Panc1 (cell line): ENCODE measurements around the gene SLC7A7.
"Not testable (repeated sequence)": the region's sequence is repeated elsewhere in the genome, so short reads cannot be mapped to it uniquely, and the experiment has no call there.

Source experiments
- POLR2AphosphoS5 ChIP-seq: IDR thresholded peaks from 2 replicates; pipeline ENCODE4 v1.6.1; 2012; ENCODE audit warnings: mild to moderate bottlenecking, low read depth, low read length, moderate library complexity
- SIN3A ChIP-seq: IDR thresholded peaks from 2 replicates; pipeline ENCODE4 v1.6.1; 2012; ENCODE audit warnings: low read depth, mild to moderate bottlenecking, low read length, moderate library complexity, borderline replicate concordance; ENCODE audit not compliant: insufficient read depth
- TCF7L2 ChIP-seq: IDR thresholded peaks from 2 replicates; pipeline ENCODE4 v1.6.1; 2011; ENCODE audit warnings: mild to moderate bottlenecking, low read depth, low read length, inconsistent platforms
- TF ChIP-seq, protein P1 (sequence below): fragments of 450-650 bp; IDR thresholded peaks from 2 replicates; pipeline ENCODE4 v1.5.1; 2017; ENCODE audit warnings: mild to moderate bottlenecking
- TF ChIP-seq, protein P2 (sequence below), 2 experiments: IDR thresholded peaks; 2 replicates each; pipeline ENCODE4 v1.6.1; 2011 to 2012; ENCODE audit warnings: low read depth in 2 of 2, control low read depth in 1 of 2, low read length in 1 of 2, mild to moderate bottlenecking in 1 of 2, moderate library complexity in 1 of 2; ENCODE audit not compliant: insufficient read depth in 1 of 2

DNA sequence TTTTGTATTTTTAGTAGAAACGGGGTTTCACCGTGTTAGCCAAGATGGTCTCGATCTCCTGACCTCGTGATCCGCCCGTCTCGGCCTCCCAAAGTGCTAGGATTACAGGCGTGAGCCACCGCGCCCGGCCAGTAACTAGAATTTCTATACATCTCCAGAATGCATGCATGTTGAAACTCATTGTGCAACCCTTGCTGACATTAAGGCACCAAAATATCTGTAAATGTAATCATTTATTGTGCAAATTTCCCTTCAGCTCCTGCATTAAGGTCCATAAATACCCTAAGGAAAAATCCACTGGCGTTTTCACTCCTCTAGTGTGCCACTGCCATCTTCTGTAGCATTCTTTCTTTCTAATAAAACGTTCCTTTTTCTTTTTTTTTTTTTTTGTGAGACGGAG, 78.9 kb downstream of the SLC7A7 start:
- TF ChIP-seq, protein P1, sequence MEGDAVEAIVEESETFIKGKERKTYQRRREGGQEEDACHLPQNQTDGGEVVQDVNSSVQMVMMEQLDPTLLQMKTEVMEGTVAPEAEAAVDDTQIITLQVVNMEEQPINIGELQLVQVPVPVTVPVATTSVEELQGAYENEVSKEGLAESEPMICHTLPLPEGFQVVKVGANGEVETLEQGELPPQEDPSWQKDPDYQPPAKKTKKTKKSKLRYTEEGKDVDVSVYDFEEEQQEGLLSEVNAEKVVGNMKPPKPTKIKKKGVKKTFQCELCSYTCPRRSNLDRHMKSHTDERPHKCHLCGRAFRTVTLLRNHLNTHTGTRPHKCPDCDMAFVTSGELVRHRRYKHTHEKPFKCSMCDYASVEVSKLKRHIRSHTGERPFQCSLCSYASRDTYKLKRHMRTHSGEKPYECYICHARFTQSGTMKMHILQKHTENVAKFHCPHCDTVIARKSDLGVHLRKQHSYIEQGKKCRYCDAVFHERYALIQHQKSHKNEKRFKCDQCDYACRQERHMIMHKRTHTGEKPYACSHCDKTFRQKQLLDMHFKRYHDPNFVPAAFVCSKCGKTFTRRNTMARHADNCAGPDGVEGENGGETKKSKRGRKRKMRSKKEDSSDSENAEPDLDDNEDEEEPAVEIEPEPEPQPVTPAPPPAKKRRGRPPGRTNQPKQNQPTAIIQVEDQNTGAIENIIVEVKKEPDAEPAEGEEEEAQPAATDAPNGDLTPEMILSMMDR: not testable (repeated sequence)
- TF ChIP-seq POLR2AphosphoS5, TCF7L2, SIN3A: not testable (repeated sequence)
- TF ChIP-seq, protein P2, sequence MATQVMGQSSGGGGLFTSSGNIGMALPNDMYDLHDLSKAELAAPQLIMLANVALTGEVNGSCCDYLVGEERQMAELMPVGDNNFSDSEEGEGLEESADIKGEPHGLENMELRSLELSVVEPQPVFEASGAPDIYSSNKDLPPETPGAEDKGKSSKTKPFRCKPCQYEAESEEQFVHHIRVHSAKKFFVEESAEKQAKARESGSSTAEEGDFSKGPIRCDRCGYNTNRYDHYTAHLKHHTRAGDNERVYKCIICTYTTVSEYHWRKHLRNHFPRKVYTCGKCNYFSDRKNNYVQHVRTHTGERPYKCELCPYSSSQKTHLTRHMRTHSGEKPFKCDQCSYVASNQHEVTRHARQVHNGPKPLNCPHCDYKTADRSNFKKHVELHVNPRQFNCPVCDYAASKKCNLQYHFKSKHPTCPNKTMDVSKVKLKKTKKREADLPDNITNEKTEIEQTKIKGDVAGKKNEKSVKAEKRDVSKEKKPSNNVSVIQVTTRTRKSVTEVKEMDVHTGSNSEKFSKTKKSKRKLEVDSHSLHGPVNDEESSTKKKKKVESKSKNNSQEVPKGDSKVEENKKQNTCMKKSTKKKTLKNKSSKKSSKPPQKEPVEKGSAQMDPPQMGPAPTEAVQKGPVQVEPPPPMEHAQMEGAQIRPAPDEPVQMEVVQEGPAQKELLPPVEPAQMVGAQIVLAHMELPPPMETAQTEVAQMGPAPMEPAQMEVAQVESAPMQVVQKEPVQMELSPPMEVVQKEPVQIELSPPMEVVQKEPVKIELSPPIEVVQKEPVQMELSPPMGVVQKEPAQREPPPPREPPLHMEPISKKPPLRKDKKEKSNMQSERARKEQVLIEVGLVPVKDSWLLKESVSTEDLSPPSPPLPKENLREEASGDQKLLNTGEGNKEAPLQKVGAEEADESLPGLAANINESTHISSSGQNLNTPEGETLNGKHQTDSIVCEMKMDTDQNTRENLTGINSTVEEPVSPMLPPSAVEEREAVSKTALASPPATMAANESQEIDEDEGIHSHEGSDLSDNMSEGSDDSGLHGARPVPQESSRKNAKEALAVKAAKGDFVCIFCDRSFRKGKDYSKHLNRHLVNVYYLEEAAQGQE (IDR thresholded peaks at IDR 0.05; ENCODE audit: insufficient read depth in 1 of 2, low read depth in 2 of 2, low read length in 1 of 2): not testable (repeated sequence)
